Fibroblast of gingiva (primary cell): ENCODE results near the gene NOD2.

Source experiments
- DNase-seq: peaks from one replicate; pipeline ENCODE4 v3.0.0-alpha.2; 2011; ENCODE audit warnings: low read depth

NOD2 gene

GRCh38 chr16:50692999-50693781 is at the start of gene NOD2:
Gene NOD2 (plus strand): TSS chr16:50693606. CDS start chr16:50699496, 5,890 bp downstream.
- DNase-seq = peak; percentile 29

GRCh38 chr16:50644245-50644644 is 49.2 kb upstream of the NOD2 start:
- DNase-seq = no peak

GRCh38 chr16:50644729-50645128 is 48.7 kb upstream of the NOD2 start:
- no peak for DNase-seq

GRCh38 chr16:50645563-50646220 is 47.7 kb upstream of the NOD2 start:
- DNase-seq = no peak

GRCh38 chr16:50646345-50646744 is 47.1 kb upstream of the NOD2 start:
- DNase-seq = no peak

- no peak for DNase-seq
Measured at GRCh38 chr16:50651835-50652438, 41.5 kb upstream of the NOD2 start.

GRCh38 chr16:50652836-50653425 is 40.5 kb upstream of the NOD2 start:
- no peak for DNase-seq

- DNase-seq = no peak
Measured at GRCh38 chr16:50653633-50654519, 39.5 kb upstream of the NOD2 start.

GRCh38 chr16:50655558-50656055 is 37.8 kb upstream of the NOD2 start:
- no peak for DNase-seq

GRCh38 chr16:50657241-50657640 is 36.2 kb upstream of the NOD2 start:
- no peak for DNase-seq

GRCh38 chr16:50659806-50660205 is 33.6 kb upstream of the NOD2 start:
- no peak for DNase-seq

GRCh38 chr16:50662306-50662940 is 31.0 kb upstream of the NOD2 start:
- DNase-seq = no peak

GRCh38 chr16:50664270-50664669 is 29.1 kb upstream of the NOD2 start:
- no peak for DNase-seq

GRCh38 chr16:50665128-50665878 is 28.1 kb upstream of the NOD2 start:
- DNase-seq = peak; percentile 53

- no peak for DNase-seq
Measured at GRCh38 chr16:50666658-50667496, 26.5 kb upstream of the NOD2 start.

GRCh38 chr16:50667497-50668367 is 25.7 kb upstream of the NOD2 start:
- DNase-seq = no peak

- no peak for DNase-seq
Measured at GRCh38 chr16:50668368-50669008, 24.9 kb upstream of the NOD2 start.

GRCh38 chr16:50669741-50670140 is 23.7 kb upstream of the NOD2 start:
- DNase-seq = no peak
